Panc1 (cell line): ENCODE results near the gene SH3BGR.

Experiments used
- POLR2AphosphoS5 ChIP-seq: IDR thresholded peaks from 2 replicates; pipeline ENCODE4 v1.6.1; 2012; ENCODE audit warnings: mild to moderate bottlenecking, low read depth, low read length, moderate library complexity
- SIN3A ChIP-seq: IDR thresholded peaks from 2 replicates; pipeline ENCODE4 v1.6.1; 2012; ENCODE audit warnings: low read depth, mild to moderate bottlenecking, low read length, moderate library complexity, borderline replicate concordance; ENCODE audit not compliant: insufficient read depth
- TCF7L2 ChIP-seq: IDR thresholded peaks from 2 replicates; pipeline ENCODE4 v1.6.1; 2011; ENCODE audit warnings: mild to moderate bottlenecking, low read depth, low read length, inconsistent platforms
- TF ChIP-seq, protein P1 (sequence below): fragments of 450-650 bp; IDR thresholded peaks from 2 replicates; pipeline ENCODE4 v1.5.1; 2017; ENCODE audit warnings: mild to moderate bottlenecking
- TF ChIP-seq, protein P2 (sequence below), 2 experiments: IDR thresholded peaks; 2 replicates each; pipeline ENCODE4 v1.6.1; 2011 to 2012; ENCODE audit warnings: low read depth in 2 of 2, control low read depth in 1 of 2, low read length in 1 of 2, mild to moderate bottlenecking in 1 of 2, moderate library complexity in 1 of 2; ENCODE audit not compliant: insufficient read depth in 1 of 2

DNA sequence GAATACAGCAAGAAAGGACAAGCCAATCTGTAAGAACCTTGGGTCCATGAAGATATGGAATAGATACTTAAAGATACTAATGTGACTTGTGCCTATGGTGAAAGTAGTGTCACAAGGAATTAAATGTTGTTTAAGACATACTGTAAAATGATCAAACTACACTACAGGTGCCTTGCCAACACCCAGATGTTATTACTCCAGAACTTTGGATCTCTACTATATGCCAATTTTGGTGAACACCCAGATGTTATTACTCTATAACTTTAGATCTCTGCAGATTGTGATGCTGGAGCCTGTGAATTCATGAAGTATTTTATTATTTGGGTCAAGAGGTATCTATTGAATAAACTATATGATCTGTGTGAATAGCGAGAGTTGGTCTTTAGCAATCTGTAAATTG lies 101.1 kb downstream of the SH3BGR start:
- TF ChIP-seq, protein P1, sequence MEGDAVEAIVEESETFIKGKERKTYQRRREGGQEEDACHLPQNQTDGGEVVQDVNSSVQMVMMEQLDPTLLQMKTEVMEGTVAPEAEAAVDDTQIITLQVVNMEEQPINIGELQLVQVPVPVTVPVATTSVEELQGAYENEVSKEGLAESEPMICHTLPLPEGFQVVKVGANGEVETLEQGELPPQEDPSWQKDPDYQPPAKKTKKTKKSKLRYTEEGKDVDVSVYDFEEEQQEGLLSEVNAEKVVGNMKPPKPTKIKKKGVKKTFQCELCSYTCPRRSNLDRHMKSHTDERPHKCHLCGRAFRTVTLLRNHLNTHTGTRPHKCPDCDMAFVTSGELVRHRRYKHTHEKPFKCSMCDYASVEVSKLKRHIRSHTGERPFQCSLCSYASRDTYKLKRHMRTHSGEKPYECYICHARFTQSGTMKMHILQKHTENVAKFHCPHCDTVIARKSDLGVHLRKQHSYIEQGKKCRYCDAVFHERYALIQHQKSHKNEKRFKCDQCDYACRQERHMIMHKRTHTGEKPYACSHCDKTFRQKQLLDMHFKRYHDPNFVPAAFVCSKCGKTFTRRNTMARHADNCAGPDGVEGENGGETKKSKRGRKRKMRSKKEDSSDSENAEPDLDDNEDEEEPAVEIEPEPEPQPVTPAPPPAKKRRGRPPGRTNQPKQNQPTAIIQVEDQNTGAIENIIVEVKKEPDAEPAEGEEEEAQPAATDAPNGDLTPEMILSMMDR: no peak
- TF ChIP-seq, protein P2, sequence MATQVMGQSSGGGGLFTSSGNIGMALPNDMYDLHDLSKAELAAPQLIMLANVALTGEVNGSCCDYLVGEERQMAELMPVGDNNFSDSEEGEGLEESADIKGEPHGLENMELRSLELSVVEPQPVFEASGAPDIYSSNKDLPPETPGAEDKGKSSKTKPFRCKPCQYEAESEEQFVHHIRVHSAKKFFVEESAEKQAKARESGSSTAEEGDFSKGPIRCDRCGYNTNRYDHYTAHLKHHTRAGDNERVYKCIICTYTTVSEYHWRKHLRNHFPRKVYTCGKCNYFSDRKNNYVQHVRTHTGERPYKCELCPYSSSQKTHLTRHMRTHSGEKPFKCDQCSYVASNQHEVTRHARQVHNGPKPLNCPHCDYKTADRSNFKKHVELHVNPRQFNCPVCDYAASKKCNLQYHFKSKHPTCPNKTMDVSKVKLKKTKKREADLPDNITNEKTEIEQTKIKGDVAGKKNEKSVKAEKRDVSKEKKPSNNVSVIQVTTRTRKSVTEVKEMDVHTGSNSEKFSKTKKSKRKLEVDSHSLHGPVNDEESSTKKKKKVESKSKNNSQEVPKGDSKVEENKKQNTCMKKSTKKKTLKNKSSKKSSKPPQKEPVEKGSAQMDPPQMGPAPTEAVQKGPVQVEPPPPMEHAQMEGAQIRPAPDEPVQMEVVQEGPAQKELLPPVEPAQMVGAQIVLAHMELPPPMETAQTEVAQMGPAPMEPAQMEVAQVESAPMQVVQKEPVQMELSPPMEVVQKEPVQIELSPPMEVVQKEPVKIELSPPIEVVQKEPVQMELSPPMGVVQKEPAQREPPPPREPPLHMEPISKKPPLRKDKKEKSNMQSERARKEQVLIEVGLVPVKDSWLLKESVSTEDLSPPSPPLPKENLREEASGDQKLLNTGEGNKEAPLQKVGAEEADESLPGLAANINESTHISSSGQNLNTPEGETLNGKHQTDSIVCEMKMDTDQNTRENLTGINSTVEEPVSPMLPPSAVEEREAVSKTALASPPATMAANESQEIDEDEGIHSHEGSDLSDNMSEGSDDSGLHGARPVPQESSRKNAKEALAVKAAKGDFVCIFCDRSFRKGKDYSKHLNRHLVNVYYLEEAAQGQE (IDR thresholded peaks at IDR 0.05; ENCODE audit: insufficient read depth in 1 of 2, low read depth in 2 of 2, low read length in 1 of 2): no peak
- TF ChIP-seq POLR2AphosphoS5 (no peak), SIN3A (no peak), TCF7L2 (no peak)
